HG03469 (cell line): Measurements from ENCODE around the gene PTPRG.

Experiments
- ATAC-seq: cut with Tn5 transposase; IDR thresholded peaks from one replicate; pipeline ENCODE4 v1.9.1; 2021; ENCODE audit warnings: mild to moderate bottlenecking, moderate library complexity, moderate number of reproducible peaks; ENCODE audit not compliant: unreplicated experiment

PTPRG gene

GRCh38 chr3:62159056-62159708 is 597.8 kb downstream of the PTPRG start:
- no peak for ATAC-seq

DNA sequence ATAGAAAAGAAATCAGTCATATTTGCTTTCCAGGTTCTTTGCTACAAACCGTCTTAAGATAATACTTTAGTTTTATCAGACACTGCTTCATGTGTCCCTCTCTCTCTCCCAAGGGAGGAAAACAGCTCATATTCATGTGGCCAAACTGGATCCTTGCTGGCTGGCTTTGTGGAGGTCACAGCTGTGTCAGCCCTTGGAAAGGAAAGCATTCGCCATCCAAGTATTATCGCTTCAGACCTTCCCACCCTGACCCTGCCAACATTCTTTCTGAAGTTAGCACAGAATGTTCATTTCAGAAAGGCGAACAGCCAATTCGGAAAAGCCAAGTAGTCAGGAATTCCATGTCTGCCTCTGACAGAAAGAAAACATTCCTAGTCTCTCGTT is 598.3 kb downstream of the PTPRG start:
- no peak for ATAC-seq

GRCh38 chr3:62161371-62161770 is 600.0 kb downstream of the PTPRG start:
- no peak for ATAC-seq

DNA sequence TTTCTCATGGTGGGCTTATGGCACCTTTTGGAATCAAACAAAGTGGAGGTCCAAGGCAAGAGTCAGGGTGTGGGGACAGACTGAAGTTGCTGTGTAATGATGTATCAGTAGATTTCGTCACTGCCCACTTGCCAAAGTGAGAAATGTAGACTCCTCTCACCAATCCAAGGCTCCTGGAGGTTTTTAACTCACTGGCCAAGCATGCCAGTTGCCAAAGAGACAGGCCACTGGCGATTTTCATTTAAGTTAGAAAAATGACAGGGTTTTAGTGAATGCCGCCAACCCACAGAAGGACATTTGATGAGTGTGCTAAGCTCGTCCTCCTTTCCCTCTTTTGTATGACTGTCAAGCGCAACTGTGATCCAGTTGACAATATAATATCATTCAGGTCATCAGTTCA is 602.8 kb downstream of the PTPRG start:
- ATAC-seq, result no peak

GRCh38 chr3:62164746-62165145 is 603.4 kb downstream of the PTPRG start:
- no peak for ATAC-seq

DNA sequence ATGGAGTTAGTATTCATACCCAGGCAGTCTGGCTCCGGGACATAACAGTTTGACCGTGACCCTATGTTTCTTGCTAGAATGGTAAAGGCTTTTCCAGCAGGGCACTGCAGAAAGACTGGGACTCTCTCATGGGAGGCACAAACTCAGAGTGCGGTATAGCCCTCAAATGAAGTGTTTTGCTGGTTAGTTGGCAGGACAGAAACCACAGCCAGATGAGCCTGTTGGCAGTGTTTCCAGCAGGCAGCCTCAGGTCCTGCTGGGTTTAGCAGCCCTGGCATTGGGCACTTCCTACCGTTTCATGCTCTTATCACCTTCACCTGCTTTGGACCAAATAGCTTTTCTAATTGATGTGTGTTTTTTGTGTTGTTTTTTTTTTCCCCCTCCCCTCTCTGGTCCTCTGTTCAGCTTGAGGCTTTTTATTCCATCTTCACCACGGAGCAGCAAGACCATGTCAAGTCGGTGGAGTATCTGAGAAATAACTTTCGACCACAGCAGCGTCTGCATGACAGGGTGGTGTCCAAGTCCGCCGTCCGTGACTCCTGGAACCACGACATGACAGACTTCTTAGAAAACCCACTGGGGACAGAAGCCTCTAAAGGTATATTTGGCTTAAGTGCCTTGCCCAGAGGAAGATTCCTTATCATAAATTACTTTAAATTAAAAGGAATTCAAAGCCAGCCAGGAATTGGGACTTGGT is 606.3 kb downstream of the PTPRG start:
- no peak for ATAC-seq

GRCh38 chr3:62168356-62168755 is 607.0 kb downstream of the PTPRG start:
- ATAC-seq, result no peak

DNA sequence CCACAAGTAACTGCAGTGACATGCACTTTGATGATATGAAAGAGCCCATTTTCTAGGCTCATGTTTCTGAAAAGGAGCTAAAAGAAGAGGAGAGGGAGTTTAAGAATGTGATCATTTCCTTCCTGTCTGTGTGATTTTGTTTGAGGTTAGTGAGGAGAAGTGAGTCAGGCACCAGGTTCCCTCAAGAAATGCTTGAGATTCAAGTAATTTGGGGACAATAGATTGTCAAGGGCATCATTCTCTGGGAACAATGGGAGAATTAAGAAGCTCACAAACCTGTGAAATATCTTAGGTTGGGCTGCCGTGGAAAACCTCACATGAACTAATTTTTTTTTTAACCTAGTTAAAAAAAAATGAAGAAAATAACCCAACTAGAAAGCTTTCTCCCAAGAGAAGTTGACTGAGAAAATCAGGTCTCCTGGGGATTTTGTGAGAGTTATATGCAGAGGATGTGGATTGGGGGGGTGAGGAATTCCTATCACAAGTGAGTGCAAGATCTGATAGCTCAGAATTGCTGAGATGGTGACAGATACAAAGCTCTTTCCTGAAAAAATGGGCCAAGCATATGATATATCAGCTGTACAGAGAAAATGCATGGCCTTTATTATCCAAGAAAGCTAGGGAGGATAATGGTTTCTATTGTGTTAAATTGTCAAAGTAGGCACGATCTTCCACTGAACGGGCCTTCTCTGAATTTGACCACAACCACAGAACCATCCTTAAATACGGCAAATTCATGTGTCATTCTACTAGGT is 608.7 kb downstream of the PTPRG start:
- no peak for ATAC-seq

GRCh38 chr3:62171789-62172188 is 610.4 kb downstream of the PTPRG start:
- ATAC-seq, result no peak

DNA sequence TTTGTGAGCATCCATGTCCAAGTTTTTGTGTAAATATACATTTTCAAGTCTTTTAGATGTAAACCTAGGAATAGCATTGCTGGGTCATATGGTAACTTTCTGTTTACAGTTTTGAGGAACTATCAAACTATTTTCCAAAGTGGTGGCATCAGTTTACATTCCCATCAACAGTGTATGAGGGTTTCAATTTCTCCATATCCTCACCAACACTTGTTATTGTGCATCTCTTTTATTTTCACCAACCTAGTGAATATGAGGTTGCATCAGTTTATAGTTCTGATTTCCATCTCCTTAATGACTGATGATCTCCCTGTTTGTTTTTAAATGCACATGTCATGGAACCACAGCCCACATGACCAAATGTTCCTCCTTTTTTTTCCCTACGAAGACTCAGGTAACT is 610.8 kb downstream of the PTPRG start:
- ATAC-seq, result no peak

- no peak for ATAC-seq
Observed at GRCh38 chr3:62173939-62174515, 612.7 kb downstream of the PTPRG start.

DNA sequence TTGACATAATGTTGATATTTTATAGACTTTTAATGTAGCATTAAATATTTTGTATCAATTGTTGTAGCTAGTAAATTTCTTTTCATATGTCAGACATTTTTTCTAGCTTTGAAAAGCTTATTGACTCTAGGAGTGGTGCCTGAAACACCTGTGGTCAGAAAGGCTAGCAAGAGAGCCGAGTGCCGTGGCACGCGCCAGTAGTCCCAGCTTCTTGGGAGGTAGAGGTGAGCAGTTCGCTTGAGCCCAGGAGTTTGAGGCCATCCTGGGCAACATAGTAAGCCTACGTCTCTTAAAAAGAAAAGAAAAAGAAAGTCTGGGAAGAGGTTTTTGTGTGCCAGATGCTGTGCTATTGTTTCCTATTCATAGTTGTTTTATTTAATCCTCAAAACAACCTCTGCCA is 613.8 kb downstream of the PTPRG start:
- no peak for ATAC-seq

DNA sequence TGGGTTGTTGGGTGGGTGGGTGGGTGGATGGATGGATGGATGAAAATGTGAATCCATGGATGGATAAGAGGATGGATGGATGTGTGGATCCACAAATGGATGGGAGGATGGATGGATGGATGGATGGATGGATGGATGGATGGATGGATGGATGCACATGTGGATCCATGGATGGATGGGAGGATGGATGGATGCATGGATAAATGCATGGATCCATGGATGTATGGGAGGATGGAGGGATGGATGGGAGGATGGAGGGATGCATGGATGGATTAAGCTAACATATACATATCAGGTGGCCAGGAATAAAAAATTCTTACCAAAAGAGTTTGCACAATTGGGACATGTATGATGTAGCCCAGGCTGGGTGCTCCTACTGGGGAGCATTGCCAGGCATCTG is 616.7 kb downstream of the PTPRG start:
- ATAC-seq, result no peak

- no peak for ATAC-seq
Observed at GRCh38 chr3:62178739-62179600, 617.6 kb downstream of the PTPRG start.

DNA sequence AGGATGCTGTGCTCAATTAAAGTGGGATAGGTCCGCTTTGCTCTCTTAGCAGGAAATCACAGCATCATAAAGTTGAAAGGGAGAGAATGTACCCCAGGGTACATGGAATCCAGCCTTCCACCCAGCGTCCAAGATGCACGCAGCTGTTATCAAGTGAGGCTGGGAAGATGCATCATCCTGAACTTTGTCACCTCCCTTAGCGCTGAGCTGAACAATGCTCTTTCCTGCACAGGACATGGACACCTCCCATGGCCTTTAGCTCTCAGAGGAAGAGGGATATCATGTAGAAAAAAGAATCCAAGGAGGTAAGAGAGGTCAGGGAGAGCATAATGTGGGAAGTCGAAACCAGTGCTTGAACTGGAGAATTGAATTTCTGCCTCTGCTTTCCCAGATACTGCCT is 619.1 kb downstream of the PTPRG start:
- no peak for ATAC-seq

GRCh38 chr3:62183087-62183486 is 621.7 kb downstream of the PTPRG start:
- no peak for ATAC-seq

DNA sequence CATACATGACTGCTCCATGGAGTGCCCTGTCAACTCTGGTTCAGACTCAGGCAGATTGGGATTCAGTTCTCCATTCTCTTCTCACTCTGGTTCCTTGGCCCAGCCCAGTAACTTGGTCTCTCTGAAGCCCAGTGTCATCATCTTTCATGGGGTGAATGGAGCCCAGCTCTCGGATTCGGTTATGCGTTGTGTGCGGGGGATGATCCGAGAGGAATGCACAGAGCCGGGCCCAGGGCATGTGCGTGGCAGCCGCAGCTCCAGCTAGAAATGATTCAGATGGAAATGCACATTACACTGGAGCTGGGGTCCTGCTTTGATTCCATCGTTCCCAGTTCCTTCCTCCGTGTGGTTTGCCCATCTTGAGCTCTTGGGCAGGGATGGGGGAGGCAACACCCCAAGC is 622.6 kb downstream of the PTPRG start:
- ATAC-seq, result no peak

GRCh38 chr3:62184559-62184958 is 623.2 kb downstream of the PTPRG start:
- no peak for ATAC-seq

GRCh38 chr3:62187022-62187431 is 625.7 kb downstream of the PTPRG start:
- ATAC-seq, result no peak

DNA sequence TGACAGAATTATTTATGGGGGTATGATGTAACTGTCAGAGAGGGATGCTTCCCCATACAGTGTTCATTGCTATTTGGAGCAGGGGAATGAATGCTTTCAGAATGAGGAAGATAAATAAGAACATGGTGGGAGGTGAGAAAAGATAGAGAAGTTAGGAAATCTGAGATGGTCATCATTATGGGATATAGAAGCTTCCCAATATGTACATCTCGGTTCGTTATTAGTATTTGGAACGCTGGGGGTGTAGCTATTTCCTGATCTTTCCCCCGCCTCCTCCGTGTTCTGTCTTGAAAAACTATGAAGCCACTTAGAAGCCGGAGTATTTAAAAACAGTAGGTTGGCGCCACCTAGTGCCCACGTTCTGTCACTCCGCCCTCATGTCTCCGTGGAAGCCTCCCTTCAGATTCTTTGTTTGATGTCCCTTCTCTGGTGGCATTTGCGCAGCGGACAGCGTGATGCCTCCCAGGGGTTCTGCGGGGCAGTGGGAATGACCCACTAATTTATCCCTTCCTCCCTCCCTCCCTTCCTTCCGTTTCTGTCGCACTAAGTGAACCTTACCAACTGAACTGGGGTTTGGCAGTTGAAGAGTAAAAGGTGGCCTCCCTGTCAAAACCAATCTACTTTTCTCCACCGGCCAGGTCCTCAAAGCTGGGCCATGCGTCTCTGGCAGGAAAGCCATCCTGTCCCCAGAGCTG is 627.5 kb downstream of the PTPRG start:
- peak; percentile 81 for ATAC-seq
